Measurements from ENCODE around the gene PPARD. TPM values are rescaled to one million over a fixed set of nuclear protein-coding genes. Genes with fewer than 3 reads are reported as not detected.

Gene PPARD
- total and polyA plus RNA-seq, 8 donors, result 2.6 to 34.6 (median 17.9) TPM

DNA sequence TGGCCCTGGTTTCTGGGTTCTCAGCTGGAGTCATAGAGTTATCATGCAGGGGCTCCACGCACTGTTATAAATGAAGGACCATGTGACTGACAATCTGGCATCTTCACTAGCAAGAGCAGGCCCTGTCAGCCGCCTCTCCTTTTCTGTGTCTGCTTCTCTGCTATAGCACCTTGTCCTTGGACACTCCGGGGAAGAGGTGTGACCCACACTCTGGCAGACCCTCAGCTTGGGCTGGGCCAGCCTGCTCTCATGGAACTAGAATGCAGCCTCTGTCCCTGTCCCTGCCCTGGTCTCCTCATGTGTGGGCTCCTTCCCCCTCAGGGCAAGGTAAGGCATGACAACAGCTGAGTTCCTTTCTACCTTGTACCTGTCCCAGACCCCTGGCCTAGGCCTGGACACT lies 98.8 kb downstream of the PPARD start:
- Histone ChIP-seq H3K9me3 (no peaks in the 10 kb centered on the region), H3K4me1 (no peaks in the 10 kb centered on the region), H3K36me3 (no peaks in the 10 kb centered on the region), H3K4me3 (no peak overlapping the region), H3K27ac (no peak overlapping the region), H3K27me3 (no peaks in the 10 kb centered on the region)
- intact Hi-C loops (cut with DNase I; ENCODE audit: low total_unique reads), result no loop called here
- no peak for TF ChIP-seq POLR2AphosphoS5 (IDR thresholded peaks at IDR 0.05)
- TF ChIP-seq POLR2A (IDR thresholded peaks at IDR 0.05), result no peak
- no peak for TF ChIP-seq EP300 (IDR thresholded peaks at IDR 0.05)
- TF ChIP-seq, protein P1, sequence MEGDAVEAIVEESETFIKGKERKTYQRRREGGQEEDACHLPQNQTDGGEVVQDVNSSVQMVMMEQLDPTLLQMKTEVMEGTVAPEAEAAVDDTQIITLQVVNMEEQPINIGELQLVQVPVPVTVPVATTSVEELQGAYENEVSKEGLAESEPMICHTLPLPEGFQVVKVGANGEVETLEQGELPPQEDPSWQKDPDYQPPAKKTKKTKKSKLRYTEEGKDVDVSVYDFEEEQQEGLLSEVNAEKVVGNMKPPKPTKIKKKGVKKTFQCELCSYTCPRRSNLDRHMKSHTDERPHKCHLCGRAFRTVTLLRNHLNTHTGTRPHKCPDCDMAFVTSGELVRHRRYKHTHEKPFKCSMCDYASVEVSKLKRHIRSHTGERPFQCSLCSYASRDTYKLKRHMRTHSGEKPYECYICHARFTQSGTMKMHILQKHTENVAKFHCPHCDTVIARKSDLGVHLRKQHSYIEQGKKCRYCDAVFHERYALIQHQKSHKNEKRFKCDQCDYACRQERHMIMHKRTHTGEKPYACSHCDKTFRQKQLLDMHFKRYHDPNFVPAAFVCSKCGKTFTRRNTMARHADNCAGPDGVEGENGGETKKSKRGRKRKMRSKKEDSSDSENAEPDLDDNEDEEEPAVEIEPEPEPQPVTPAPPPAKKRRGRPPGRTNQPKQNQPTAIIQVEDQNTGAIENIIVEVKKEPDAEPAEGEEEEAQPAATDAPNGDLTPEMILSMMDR (IDR thresholded peaks at IDR 0.05), result no peak
- 84 to 94% (median 92%) methylated on average over 3 of the region's 3 CpGs for whole genome bisulfite sequencing, 5 donors
- no peak for DNase-seq

DNA sequence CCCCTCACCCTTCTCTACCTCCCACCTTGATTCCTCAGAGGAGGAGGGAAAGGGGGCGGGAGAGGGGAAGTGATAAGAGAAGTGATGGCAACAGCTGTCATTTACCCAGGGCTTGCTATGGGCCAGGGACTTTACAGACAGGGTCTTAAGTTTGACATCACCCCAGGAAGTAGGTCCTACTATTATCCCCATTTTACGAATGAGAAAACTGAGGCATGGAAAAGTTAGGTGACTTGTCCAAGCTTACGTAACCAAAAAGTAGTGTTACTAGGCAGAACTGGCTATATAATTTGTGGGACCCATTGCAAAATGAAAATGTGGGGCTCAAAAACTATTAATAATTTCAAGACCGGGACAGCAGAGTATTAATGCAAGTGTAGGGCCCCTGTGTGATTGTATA lies 99.3 kb downstream of the PPARD start:
- no peak overlapping the region for H3K27ac ChIP-seq
- H3K36me3 ChIP-seq, result no peaks in the 10 kb centered on the region
- no peak for DNase-seq
- intact Hi-C loops (cut with DNase I; ENCODE audit: low total_unique reads), result no loop called here
- WGBS, 5 donors, result 87 to 95% (median 93%) methylated on average over 4 of the region's 4 CpGs
- H3K4me1 ChIP-seq, result no peaks in the 10 kb centered on the region
- no peaks in the 10 kb centered on the region for H3K27me3 ChIP-seq
- no peaks in the 10 kb centered on the region for H3K9me3 ChIP-seq
- no peak overlapping the region for H3K4me3 ChIP-seq
- TF ChIP-seq POLR2A (IDR thresholded peaks at IDR 0.05) (no peak), POLR2AphosphoS5 (IDR thresholded peaks at IDR 0.05) (no peak), EP300 (IDR thresholded peaks at IDR 0.05) (no peak)
- TF ChIP-seq, protein P1 (IDR thresholded peaks at IDR 0.05), result no peak

DNA sequence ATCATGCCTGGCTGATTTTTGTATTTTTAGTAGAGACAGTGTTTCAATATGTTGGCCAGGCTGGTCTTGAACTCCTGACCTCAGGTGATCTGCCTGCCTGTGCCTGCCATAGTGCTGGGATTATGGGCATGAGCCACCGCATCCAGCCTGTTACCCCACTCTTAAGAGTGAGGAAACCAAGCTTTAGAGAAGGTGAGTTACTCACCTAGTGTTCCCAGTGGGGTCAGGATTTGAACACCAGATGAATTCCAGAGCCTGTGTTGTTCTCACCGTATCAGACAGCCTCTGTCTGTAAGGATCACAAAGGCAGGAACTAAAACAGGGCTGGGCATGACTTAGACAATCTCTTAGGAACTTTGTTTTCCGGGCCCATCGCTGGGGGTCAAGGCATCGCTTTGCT lies 100.3 kb downstream of the PPARD start:
- WGBS, 5 donors, result 82 to 89% (median 85%) methylated on average over 5 of the region's 5 CpGs
- no peak for DNase-seq

DNA sequence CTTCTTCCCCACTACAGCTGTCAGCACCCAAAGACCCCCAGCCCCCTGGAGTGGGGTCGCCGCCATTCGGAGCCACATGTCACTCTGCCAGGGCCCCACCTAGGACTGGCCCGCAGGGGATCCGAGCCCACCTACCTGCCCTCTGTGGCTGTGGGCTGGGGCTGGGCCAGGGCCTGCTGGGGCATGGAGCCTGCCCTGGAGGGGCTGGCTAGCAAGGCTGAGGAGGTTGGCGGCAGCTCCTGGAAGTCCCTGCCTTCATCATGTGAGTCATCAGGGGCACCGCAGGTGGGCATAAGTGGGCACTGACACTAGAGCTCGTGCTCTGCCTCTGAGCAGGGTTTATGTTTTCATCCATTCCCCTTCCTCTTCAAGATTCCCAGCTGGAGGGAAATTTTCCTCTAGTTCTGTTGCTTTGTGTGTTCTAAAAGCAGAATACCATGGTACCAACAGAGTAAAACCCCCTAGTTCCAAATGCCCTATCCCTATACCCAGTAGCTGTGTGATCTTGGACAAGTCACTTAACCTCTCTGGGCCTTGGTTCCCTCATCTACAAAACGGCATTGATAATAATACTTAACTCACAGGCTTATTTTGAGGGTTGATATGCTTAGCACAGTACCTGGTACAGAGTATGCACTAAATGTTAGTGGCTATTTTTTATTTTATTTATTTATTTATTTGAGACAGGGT lies 101.1 kb downstream of the PPARD start:
- no peaks in the 10 kb centered on the region for H3K27me3 ChIP-seq
- H3K27ac ChIP-seq, result no peak overlapping the region
- H3K4me3 ChIP-seq, result no peak overlapping the region
- no peak for DNase-seq
- intact Hi-C loops (cut with DNase I; ENCODE audit: low total_unique reads), result no loop called here
- no peak for TF ChIP-seq EP300 (IDR thresholded peaks at IDR 0.05)
- TF ChIP-seq POLR2A (IDR thresholded peaks at IDR 0.05), result no peak
- TF ChIP-seq, protein P1 (IDR thresholded peaks at IDR 0.05), result no peak
- TF ChIP-seq POLR2AphosphoS5 (IDR thresholded peaks at IDR 0.05), result no peak
- H3K4me1 ChIP-seq, result no peaks in the 10 kb centered on the region
- no peaks in the 10 kb centered on the region for H3K9me3 ChIP-seq
- H3K36me3 ChIP-seq, result no peaks in the 10 kb centered on the region
- 82 to 90% (median 84%) methylated on average over 6 to 9 of the region's 9 CpGs for WGBS, 5 donors

More for the DNA sequence above, 100.3 kb downstream of the PPARD start:
- Histone ChIP-seq H3K4me1 (no peaks in the 10 kb centered on the region), H3K9me3 (no peaks in the 10 kb centered on the region), H3K27me3 (no peaks in the 10 kb centered on the region), H3K36me3 (no peaks in the 10 kb centered on the region), H3K4me3 (no peak overlapping the region), H3K27ac (no peak overlapping the region)
- intact Hi-C loops (cut with DNase I; ENCODE audit: low total_unique reads), result no loop called here
- no peak for TF ChIP-seq POLR2A (IDR thresholded peaks at IDR 0.05)

DNA sequence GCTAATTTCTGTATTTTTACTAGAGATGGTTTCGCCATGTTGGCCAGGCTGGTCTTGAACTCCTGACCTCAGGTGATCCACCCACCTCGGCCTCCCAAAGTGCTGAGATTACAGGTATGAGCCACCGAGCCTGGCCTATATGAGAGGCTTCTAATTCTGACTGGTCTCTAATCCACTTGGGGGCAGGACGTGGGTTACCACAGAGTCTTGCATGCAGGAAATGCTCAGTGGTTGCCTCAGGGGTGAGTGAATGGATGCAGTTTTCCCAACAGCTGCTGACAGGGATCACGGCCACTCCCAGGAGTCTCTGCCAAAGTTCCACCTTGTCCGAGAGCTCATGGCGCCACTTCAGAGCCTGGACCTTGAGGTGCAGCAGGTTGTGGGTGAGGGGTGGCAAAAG lies 103.3 kb downstream of the PPARD start:
- TF ChIP-seq, protein P1 (IDR thresholded peaks at IDR 0.05), result no peak
- TF ChIP-seq EP300 (IDR thresholded peaks at IDR 0.05) (no peak), POLR2A (IDR thresholded peaks at IDR 0.05) (no peak), POLR2AphosphoS5 (IDR thresholded peaks at IDR 0.05) (no peak)
- intact Hi-C loops (cut with DNase I; ENCODE audit: low total_unique reads), result no loop called here
- no peaks in the 10 kb centered on the region for H3K27me3 ChIP-seq
- no peaks in the 10 kb centered on the region for H3K9me3 ChIP-seq
- H3K27ac ChIP-seq, result no peak overlapping the region
- 79 to 86% (median 83%) methylated on average over 6 to 7 of the region's 7 CpGs for WGBS, 5 donors
- H3K4me1 ChIP-seq, result no peaks in the 10 kb centered on the region
- no peak overlapping the region for H3K4me3 ChIP-seq
- no peak for DNase-seq
- no peaks in the 10 kb centered on the region for H3K36me3 ChIP-seq
